ACC112 (cell line): ENCODE measurements around the gene TCFL5.

Experiments
- H2AFZ ChIP-seq: fragments of 200-600 bp; sonication (generic); one replicate; pipeline ENCODE4 v1.6.0; 2017; ENCODE audit warnings: antibody characterized with exemption, low read length; ENCODE audit not compliant: unreplicated experiment
- H3K27ac ChIP-seq: fragments of 200-600 bp; sonication (generic); 2 replicates; pipeline ENCODE4 v1.5.1; 2014; ENCODE audit warnings: low read depth, mild to moderate bottlenecking, antibody characterized with exemption, low read length, moderate library complexity
- H3K27me3 ChIP-seq: fragments of 200-600 bp; sonication (generic); 2 replicates; pipeline ENCODE4 v1.6.1; 2014; ENCODE audit warnings: mild to moderate bottlenecking, antibody characterized with exemption, low read length, moderate library complexity, mixed read lengths; ENCODE audit not compliant: insufficient read depth
- H3K36me3 ChIP-seq: fragments of 200-600 bp; sonication (generic); 2 replicates; pipeline ENCODE4 v1.6.1; 2016; ENCODE audit warnings: mild to moderate bottlenecking, antibody characterized with exemption, low read length, moderate library complexity, mixed read lengths; ENCODE audit not compliant: insufficient read depth
- H3K4me1 ChIP-seq: fragments of 200-600 bp; sonication (generic); one replicate; pipeline ENCODE4 v1.6.1; 2016; ENCODE audit warnings: low read length, mixed read lengths; ENCODE audit not compliant: insufficient read depth, unreplicated experiment, control insufficient read depth
- H3K4me3 ChIP-seq: fragments of 200-600 bp; sonication (generic); 2 replicates; pipeline ENCODE4 v1.5.1; 2014; ENCODE audit warnings: mild to moderate bottlenecking, low read depth, low read length
- H3K79me2 ChIP-seq: fragments of 200-600 bp; sonication (generic); one replicate; pipeline ENCODE4 v1.6.0; 2016; ENCODE audit warnings: low read length; ENCODE audit not compliant: control insufficient read depth, unreplicated experiment, insufficient read depth

TCFL5 gene

DNA sequence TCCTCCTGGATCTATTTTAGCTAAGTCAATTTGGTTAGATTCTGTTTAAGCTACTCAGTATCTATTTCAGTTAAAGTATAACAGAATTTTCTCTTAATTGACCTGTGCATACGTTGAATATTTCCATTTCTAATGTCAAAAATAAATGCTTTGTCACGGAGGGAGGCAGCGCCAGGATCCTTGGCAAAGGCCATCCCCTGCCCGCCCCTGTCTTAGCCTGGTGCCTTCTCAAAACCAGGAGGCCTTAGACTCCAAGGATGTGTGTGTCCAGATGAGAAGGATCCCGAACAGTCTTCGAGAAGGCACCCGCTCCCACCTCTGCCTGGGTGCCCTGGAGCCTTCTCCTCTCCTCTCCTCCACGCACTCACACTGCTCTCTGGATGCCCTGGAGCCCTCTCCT lies 22.4 kb downstream of the TCFL5 start:
- H3K4me1 ChIP-seq, result no peaks in the 10 kb centered on the region
- no peaks in the 10 kb centered on the region for H3K27me3 ChIP-seq
- H3K27ac ChIP-seq, result no peak overlapping the region
- H3K4me3 ChIP-seq, result no peak overlapping the region
- no peak overlapping the region for H2AFZ ChIP-seq
- H3K36me3 ChIP-seq, result no peaks in the 10 kb centered on the region
- H3K79me2 ChIP-seq, result no peaks in the 10 kb centered on the region

DNA sequence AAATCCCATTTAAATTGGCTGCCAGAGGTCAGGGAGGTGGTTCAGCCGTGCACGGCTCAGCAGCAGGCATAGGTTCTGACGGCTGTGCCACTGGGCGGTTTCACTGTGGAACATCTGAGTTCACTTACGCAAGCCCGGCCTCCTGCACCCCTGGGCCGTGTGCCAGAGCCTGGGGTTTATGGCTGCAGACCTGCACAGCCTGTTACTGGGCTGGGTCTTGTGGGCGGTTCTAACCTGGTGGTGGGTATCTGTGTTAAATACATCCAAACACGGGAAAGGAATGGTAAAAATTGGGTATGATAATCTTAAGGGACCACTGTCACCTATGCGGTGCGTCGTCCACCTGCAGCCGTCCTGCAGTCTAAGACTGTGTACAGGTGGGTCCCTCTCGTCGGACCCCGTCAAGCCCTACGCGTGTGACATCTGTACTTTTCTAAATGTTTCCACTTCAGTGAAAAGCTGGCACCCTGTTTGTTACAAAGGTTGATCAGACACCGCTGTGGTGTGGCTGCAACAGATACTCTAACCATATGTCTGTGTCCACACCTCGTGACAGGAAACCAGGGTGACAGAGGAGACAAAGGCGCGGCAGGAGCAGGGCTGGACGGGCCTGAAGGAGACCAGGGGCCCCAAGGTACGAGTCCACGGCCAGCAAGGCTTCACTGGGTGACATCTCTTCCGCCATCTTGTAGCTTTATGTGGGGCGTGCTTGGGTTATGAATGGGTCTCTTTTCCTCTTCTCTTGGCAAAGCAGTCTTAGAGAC lies 23.3 kb downstream of the TCFL5 start:
- no peak overlapping the region for H3K4me3 ChIP-seq
- no peaks in the 10 kb centered on the region for H3K4me1 ChIP-seq
- H3K79me2 ChIP-seq, result no peaks in the 10 kb centered on the region
- no peaks in the 10 kb centered on the region for H3K36me3 ChIP-seq
- no peaks in the 10 kb centered on the region for H3K27me3 ChIP-seq
- H3K27ac ChIP-seq, result no peak overlapping the region
- H2AFZ ChIP-seq, result no peak overlapping the region

DNA sequence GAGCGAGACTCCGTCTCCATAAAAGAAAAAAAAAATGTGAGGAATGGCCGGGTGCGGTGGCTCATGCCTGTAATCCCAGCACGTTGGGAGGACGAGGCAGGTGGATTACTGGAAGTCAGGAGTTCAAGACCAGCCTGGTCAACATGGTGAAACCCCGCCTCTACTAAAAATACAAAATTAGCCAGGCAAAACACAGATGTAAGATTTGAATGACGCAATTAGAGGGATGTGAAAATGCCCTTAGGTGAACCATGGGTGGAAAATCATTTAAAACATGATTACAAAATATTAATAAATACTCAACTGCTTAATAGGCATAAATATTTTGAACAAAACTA lies 23.9 kb downstream of the TCFL5 start:
- no peak overlapping the region for H3K27ac ChIP-seq
- no peaks in the 10 kb centered on the region for H3K4me1 ChIP-seq
- no peaks in the 10 kb centered on the region for H3K36me3 ChIP-seq
- no peaks in the 10 kb centered on the region for H3K27me3 ChIP-seq
- H3K79me2 ChIP-seq, result no peaks in the 10 kb centered on the region
- no peak overlapping the region for H2AFZ ChIP-seq
- no peak overlapping the region for H3K4me3 ChIP-seq

DNA sequence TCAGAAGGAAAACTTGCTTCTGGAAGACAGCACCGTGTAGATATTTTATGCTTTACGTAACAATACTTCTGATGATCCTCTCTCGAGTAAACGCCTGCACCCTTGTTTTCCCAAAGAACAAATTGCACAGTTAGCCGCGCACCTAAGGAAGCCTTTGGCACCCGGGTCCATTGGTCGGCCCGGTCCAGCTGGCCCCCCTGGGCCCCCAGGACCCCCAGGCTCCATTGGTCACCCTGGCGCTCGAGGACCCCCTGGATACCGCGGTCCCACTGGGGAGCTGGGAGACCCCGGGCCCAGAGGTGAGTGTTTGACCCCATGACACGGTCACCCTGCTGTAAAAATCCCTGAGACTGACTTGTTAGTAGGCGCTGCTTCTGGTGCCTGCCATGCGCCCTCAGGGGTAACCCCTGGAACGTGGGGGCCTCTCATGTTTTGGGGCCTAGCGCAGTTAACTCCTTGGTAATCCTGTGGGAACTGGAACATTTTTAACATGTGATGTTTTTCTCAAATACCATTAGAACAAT lies 24.6 kb downstream of the TCFL5 start:
- Histone ChIP-seq H3K4me1 (no peaks in the 10 kb centered on the region), H3K27ac (no peak overlapping the region), H3K27me3 (no peaks in the 10 kb centered on the region)

DNA sequence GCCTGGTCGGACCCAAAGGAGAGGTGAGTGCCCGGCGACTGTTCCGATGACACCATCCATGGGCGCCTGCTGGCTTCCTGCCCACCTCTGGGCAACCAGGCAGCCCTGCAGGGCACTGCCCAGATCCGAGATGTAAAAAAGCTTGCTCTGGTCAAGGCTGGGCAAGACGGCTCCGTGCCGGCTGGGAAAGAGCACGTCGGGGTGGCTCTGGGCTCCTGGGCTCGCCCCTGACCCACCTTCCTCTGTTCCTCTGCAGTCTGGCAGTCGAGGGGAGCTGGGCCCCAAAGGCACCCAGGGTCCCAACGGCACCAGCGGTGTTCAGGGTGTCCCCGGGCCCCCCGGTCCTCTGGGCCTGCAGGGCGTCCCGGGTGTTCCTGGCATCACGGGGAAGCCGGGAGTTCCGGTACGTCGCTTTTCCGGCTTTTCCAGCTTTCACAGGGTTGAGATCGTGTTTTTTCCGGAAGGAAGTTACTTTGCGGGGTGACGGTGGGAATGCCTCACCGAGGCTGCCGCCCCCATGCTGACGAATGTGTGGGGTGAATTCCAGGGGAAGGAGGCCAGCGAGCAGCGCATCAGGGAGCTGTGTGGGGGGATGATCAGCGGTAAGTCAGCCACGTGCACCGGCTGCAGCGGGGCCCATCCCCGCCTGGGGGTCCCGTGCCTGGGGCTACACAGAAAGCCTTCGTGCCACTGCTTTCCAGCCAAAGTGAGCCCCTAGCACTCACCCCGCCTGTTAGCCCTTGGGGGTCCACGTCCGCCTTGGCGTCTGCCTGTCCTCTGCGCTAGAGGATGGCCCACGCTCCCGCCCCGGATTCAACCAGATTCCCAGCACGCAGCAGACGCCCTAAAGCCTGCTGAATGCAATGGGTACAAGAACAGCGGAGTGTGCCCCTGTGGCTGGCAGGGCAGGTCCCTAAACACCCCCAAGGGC lies 25.4 kb downstream of the TCFL5 start:
- H3K4me3 ChIP-seq, result no peak overlapping the region
- no peak overlapping the region for H3K27ac ChIP-seq
- H2AFZ ChIP-seq, result no peak overlapping the region
- no peaks in the 10 kb centered on the region for H3K4me1 ChIP-seq
- no peaks in the 10 kb centered on the region for H3K27me3 ChIP-seq
- H3K36me3 ChIP-seq, result no peaks in the 10 kb centered on the region
- H3K79me2 ChIP-seq, result no peaks in the 10 kb centered on the region

More for the DNA sequence above, 24.6 kb downstream of the TCFL5 start:
- Histone ChIP-seq H2AFZ (no peak overlapping the region), H3K4me3 (no peak overlapping the region), H3K36me3 (no peaks in the 10 kb centered on the region), H3K79me2 (no peaks in the 10 kb centered on the region)

DNA sequence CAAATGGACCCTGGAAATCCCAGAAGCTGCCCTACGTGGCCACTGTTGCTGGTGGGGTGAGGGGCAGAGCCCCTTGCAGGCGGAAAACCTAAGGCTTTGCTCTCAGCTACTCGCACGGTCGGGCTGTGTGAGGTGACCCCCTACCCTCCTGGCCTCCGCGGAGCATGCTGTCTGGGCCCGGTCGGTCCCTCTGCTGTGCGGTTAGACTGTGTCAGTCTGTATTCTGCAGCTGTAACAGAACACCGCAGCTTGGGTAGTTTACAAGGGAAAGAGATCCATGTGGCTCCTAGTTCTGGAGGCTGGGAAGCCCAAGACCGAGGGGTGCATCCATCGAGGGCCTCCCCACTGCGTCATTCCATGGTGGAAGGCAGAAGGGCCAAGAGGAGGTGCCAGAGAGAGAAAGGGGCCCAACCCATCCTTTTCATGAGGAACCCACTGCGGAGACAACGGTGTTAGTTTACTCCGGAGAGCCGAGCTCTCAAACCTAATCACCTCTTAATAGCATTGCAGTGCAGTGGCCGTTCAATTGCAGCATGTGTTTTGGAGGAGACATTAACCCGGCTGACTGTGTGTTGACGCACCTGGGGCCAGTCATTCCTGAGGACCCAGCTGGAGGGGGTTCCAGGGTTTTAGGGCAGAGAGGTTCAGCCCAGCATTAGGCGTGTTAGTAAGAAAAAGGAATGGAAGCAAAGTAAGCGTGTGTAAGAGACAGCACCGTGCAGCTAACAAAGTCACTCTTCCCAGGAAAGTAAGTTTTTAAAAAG lies 26.5 kb downstream of the TCFL5 start:
- Histone ChIP-seq H2AFZ (no peak overlapping the region), H3K79me2 (no peaks in the 10 kb centered on the region), H3K27me3 (no peaks in the 10 kb centered on the region), H3K4me1 (no peaks in the 10 kb centered on the region), H3K36me3 (no peaks in the 10 kb centered on the region), H3K27ac (no peak overlapping the region), H3K4me3 (no peak overlapping the region)

DNA sequence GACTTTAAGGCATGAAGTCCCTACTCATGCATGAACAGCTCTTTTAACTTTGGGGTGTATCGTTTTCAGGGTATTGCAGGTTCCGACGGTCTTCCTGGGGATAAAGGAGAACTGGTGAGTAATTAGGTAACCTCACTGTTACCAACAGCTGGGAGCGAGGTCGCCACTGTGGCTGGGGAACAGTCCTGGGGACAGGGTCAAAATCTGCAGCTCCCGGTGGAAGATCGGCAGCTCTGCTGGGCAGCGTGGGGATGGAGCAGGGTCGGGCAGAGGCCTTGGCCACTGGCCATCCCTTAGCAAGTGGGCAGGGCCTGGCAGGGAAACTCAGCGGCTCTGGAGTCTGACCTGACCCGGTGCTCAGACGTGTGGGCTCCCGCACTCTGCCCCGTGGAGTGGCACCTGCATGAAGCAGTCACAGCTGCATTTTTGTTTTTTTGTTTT lies 28.7 kb downstream of the TCFL5 start:
- H3K27ac ChIP-seq, result no peak overlapping the region
- H3K4me3 ChIP-seq, result no peak overlapping the region
- H2AFZ ChIP-seq, result no peak overlapping the region
- H3K27me3 ChIP-seq, result no peaks in the 10 kb centered on the region
- no peaks in the 10 kb centered on the region for H3K79me2 ChIP-seq
- no peaks in the 10 kb centered on the region for H3K4me1 ChIP-seq
- H3K36me3 ChIP-seq, result no peaks in the 10 kb centered on the region

DNA sequence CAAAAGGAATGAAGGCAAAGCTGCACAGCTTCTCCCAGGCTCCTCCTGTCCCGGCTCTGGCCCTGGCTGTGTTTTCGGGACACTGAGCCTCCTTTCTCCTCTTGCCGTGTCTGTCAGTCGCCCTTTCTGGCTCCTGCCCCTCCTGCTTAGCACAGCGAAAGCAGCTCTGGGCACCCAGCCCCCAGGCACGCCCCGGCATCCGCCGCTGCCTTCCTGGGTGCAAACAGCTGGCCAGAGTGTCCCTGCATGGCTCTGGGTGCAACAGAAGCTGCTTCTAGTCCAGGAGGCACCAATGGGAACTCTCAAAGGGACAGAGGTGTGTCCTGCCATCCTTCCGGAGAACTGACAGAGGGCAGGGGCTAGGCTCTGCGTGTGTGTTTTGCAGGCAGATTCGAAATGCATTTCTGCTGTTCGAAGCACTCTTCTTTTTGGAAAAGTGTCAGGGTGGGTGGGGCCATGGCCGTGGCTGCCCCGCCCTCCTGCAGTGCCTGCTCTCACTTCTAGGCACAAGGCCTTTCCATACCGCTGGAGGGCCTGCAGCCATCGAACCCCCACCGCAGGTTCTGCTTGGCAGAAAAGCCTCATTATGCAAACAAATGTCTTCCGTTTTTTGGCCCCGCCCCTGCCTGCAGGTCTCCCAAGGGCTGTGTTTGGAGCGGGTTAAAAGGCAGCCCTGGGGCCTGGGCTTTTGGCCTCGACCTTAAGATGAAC lies 29.3 kb downstream of the TCFL5 start:
- no peaks in the 10 kb centered on the region for H3K27me3 ChIP-seq
- no peaks in the 10 kb centered on the region for H3K36me3 ChIP-seq
- H3K4me3 ChIP-seq, result no peak overlapping the region
- no peak overlapping the region for H2AFZ ChIP-seq
- H3K79me2 ChIP-seq, result no peaks in the 10 kb centered on the region
- H3K4me1 ChIP-seq, result no peaks in the 10 kb centered on the region
- no peak overlapping the region for H3K27ac ChIP-seq

DNA sequence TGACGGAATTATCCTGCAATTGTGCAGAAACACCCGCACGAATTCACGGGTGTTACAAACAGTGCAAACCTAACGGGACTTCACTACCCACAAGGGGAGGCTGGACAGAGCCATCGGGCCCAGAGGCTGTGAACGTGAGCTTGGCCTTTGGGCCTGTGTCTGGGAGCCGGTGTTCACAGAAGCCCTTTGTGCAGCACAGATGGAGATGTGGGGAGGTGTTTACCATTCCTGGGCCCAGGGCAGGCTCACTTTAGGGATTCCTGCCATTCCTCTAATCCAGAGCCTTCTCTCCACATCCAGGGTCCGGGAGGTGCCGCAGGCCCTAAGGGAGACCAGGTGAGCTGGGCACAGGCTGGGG lies 29.8 kb downstream of the TCFL5 start:
- H3K27me3 ChIP-seq, result no peaks in the 10 kb centered on the region
- no peak overlapping the region for H3K4me3 ChIP-seq
- H3K27ac ChIP-seq, result no peak overlapping the region
- no peaks in the 10 kb centered on the region for H3K4me1 ChIP-seq
- H3K79me2 ChIP-seq, result no peaks in the 10 kb centered on the region
- H3K36me3 ChIP-seq, result no peaks in the 10 kb centered on the region
- no peak overlapping the region for H2AFZ ChIP-seq

DNA sequence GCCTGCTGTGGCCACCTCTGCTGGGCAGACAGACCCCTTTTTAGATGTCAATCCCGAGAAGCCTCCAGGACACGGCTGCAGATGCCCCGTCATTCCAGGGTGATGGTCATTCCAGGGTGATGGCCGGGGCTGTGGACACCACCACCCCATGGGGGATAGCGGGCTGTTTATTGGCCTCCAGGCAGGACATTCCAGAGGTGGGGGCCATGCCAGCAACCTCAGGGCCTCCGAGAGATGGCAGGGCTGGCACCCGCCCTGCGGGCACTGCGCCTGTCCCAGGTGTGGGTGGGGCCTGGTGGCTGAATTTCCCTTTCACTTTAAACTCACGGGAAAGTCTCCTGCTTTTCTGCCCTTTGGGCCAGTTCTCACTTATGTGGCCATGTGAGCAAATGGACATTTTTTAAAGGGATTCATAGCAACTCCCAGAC lies 30.2 kb downstream of the TCFL5 start:
- no peak overlapping the region for H2AFZ ChIP-seq
- no peaks in the 10 kb centered on the region for H3K36me3 ChIP-seq
- no peaks in the 10 kb centered on the region for H3K4me1 ChIP-seq
- no peaks in the 10 kb centered on the region for H3K27me3 ChIP-seq
- no peak overlapping the region for H3K27ac ChIP-seq
- no peaks in the 10 kb centered on the region for H3K79me2 ChIP-seq
- H3K4me3 ChIP-seq, result no peak overlapping the region
